Naive thymus-derived CD4-positive, alpha-beta T cell (primary cell): ENCODE results near the gene BRSK2. TPM values are rescaled to one million over a fixed set of nuclear protein-coding genes. Genes with fewer than 3 reads are reported as not detected.

ENCODE experiments used
- ATAC-seq: fragments of 150-1000 bp; cut with Tn5 transposase; 2 replicates; pipeline ENCODE4 v1.10.0; 2021; ENCODE audit warnings: mild to moderate bottlenecking, moderate library complexity
- CTCF ChIA-PET: fragments of 350-600 bp; sonication (Branson Sonifier 250); formaldehyde crosslinking; loops from one replicate; lab custom pipeline; 2021; ENCODE audit warnings: antibody characterized with exemption; lab: Charles Lee
- POLR2A ChIA-PET: fragments of 350-600 bp; sonication (Branson Sonifier 250); formaldehyde crosslinking; loops from one replicate; lab custom pipeline; 2021; ENCODE audit warnings: antibody characterized with exemption, inconsistent platforms; lab: Charles Lee
- DNase-seq, 9 donors: peaks; one replicate each; pipeline versions ENCODE4 v3.0.0 to v3.0.0-alpha.2; 2020 to 2022; ENCODE audit warnings: mixed read lengths in 1 of 9
- H3K27ac ChIP-seq: one replicate; pipeline ENCODE4 v1.7.0; 2013; ENCODE audit warnings: mild to moderate bottlenecking, low read depth, low read length, moderate library complexity
- H3K27me3 ChIP-seq, 2 donors: one replicate each; pipeline ENCODE4 v1.7.0; 2013; ENCODE audit warnings: low read length in 2 of 2, mild to moderate bottlenecking in 2 of 2, moderate library complexity in 2 of 2; ENCODE audit not compliant: control insufficient read depth in 2 of 2, insufficient read depth in 2 of 2
- H3K36me3 ChIP-seq, 3 experiments: 1 replicate in 2 of 3; 2 replicates in 1 of 3; pipeline ENCODE4 v1.7.0; 2013; ENCODE audit warnings: low read length in 3 of 3, mild to moderate bottlenecking in 3 of 3, moderate library complexity in 1 of 3; ENCODE audit not compliant: insufficient read depth in 3 of 3, control insufficient read depth in 2 of 3
- H3K4me1 ChIP-seq, 2 donors: one replicate each; pipeline ENCODE4 v1.7.0; 2013; ENCODE audit warnings: low read length in 2 of 2, mild to moderate bottlenecking in 2 of 2, moderate library complexity in 1 of 2; ENCODE audit not compliant: control insufficient read depth in 2 of 2, insufficient read depth in 2 of 2
- H3K4me3 ChIP-seq: 2 replicates; pipeline ENCODE4 v1.7.0; 2013; ENCODE audit warnings: mild to moderate bottlenecking, low read length
- H3K9me3 ChIP-seq, 3 experiments: 1 replicate in 2 of 3; 2 replicates in 1 of 3; pipeline ENCODE4 v1.7.0; 2013; ENCODE audit warnings: low read length in 3 of 3; ENCODE audit not compliant: control insufficient read depth in 2 of 3
- H3K27ac Mint-ChIP-seq, 9 donors: one replicate each; pipeline ENCODE4 v1.8.0; 2020 to 2022; ENCODE audit warnings: mixed read lengths in 9 of 9, mild to moderate bottlenecking in 8 of 9, moderate library complexity in 5 of 9, inconsistent platforms in 2 of 9
- H3K27me3 Mint-ChIP-seq, 5 donors: one replicate each; pipeline ENCODE4 v1.8.0; 2021 to 2022; ENCODE audit warnings: mixed read lengths in 5 of 5, mild to moderate bottlenecking in 1 of 5
- H3K36me3 Mint-ChIP-seq, 5 donors: one replicate each; pipeline ENCODE4 v1.8.0; 2020 to 2022; ENCODE audit warnings: mixed read lengths in 5 of 5, mild to moderate bottlenecking in 3 of 5, inconsistent platforms in 1 of 5
- H3K4me1 Mint-ChIP-seq, 7 donors: one replicate each; pipeline ENCODE4 v1.8.0; 2020 to 2022; ENCODE audit warnings: mixed read lengths in 7 of 7, mild to moderate bottlenecking in 3 of 7, inconsistent platforms in 1 of 7
- H3K4me3 Mint-ChIP-seq, 10 donors: one replicate each; pipeline ENCODE4 v1.8.0; 2020 to 2022; ENCODE audit warnings: mild to moderate bottlenecking in 10 of 10, mixed read lengths in 10 of 10, moderate library complexity in 6 of 10, inconsistent platforms in 2 of 10
- H3K9me3 Mint-ChIP-seq, 11 donors: one replicate each; pipeline ENCODE4 v1.8.0; 2020 to 2022; ENCODE audit warnings: mixed read lengths in 11 of 11, mild to moderate bottlenecking in 4 of 11, inconsistent platforms in 1 of 11, moderate library complexity in 1 of 11
- intact Hi-C, 2 donors: fragments of 100-400 bp; cut with micrococcal nuclease; formaldehyde crosslinking; loops; one replicate each; pipeline ENCODE4 v1.15.1; 2023
- polyA plus RNA-seq, 2 donors: library from polyadenylated mRNA; unstranded; fragments of 300-500 nt; fragmentation: Illumina TruSeq; gene quantifications; one replicate each; pipeline ENCODE4 v1.2.3, GENCODE V29; 2021
- total RNA-seq, 6 experiments: library from RNA in 5 of 6; stranded (reverse) in 5 of 6; gene quantifications; 1 replicate in 5 of 6; 2 replicates in 1 of 6; pipeline ENCODE4 v1.2.3 and lab custom pipeline; 2021 to 2026

BRSK2 gene
- total and polyA plus RNA-seq, 7 experiments from 2014 or later, result 0.27 to 0.51 (median 0.30) TPM; not detected in 4

- Mint-ChIP-seq H3K9me3 (no peaks in the 10 kb centered on the region), H3K4me3 (no peak overlapping the region), H3K36me3 (no peaks in the 10 kb centered on the region), H3K27me3 (peaks cover 0 to 6% (median 0%) of the 10 kb centered on the region in 5 donors), H3K27ac (no peak overlapping the region), H3K4me1 (no peaks in the 10 kb centered on the region)
- DNase-seq, result no peak
- H3K4me3 ChIP-seq, result no peak overlapping the region
- H3K27ac ChIP-seq, result no peak overlapping the region
- H3K9me3 ChIP-seq, result no peaks in the 10 kb centered on the region
- no peak for ATAC-seq
- intact Hi-C loops, result no loop called here
- ChIA-PET CTCF (no interaction called here), POLR2A (no interaction called here)
- H3K4me1 ChIP-seq, result no peaks in the 10 kb centered on the region
- H3K27me3 ChIP-seq, result no peaks in the 10 kb centered on the region
- no peaks in the 10 kb centered on the region for H3K36me3 ChIP-seq
Observed at GRCh38 chr11:1438967-1439330, 49.2 kb downstream of the BRSK2 start.

GRCh38 chr11:1439341-1439740, 49.6 kb downstream of the BRSK2 start:
- H3K36me3 Mint-ChIP-seq, result no peaks in the 10 kb centered on the region
- intact Hi-C loops, result no loop called here
- Histone ChIP-seq H3K4me3 (no peak overlapping the region), H3K27me3 (no peaks in the 10 kb centered on the region), H3K27ac (no peak overlapping the region), H3K36me3 (no peaks in the 10 kb centered on the region), H3K9me3 (no peaks in the 10 kb centered on the region), H3K4me1 (no peaks in the 10 kb centered on the region)
- H3K4me3 Mint-ChIP-seq, result no peak overlapping the region
- no peaks in the 10 kb centered on the region for H3K9me3 Mint-ChIP-seq
- ChIA-PET POLR2A (no interaction called here), CTCF (no interaction called here)
- peaks cover 0 to 6% (median 0%) of the 10 kb centered on the region in 5 donors for H3K27me3 Mint-ChIP-seq
- ATAC-seq (no peak), DNase-seq (no peak)
- H3K27ac Mint-ChIP-seq, result no peak overlapping the region
- no peaks in the 10 kb centered on the region for H3K4me1 Mint-ChIP-seq

DNA sequence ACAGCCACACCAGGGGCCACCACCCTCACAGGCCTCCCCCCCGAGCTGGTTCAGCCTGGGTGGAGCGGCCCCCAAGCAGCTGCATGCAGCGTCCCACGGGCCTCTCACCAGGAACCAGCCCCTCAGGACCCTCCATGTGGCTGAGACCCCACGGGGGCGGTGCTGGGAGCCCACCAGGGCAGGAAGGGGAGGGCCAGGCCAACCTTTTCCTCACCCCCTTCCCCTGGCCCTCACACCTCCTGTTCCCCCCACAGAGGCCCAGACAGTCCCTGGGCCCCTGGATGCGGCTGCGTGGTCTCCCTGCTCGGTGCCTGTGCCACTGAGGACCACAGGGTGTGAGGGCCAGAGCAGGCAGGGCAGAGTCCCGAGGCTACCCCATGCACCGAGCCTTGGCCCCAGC, 50.3 kb downstream of the BRSK2 start:
- Histone ChIP-seq H3K4me1 (no peaks in the 10 kb centered on the region), H3K27ac (no peak overlapping the region), H3K36me3 (no peaks in the 10 kb centered on the region), H3K4me3 (no peak overlapping the region), H3K9me3 (no peaks in the 10 kb centered on the region), H3K27me3 (no peaks in the 10 kb centered on the region)
- ChIA-PET CTCF (no interaction called here), POLR2A (no interaction called here)
- DNase-seq (no peak), ATAC-seq (no peak)
- Mint-ChIP-seq H3K36me3 (no peaks in the 10 kb centered on the region), H3K27ac (no peak overlapping the region), H3K9me3 (no peaks in the 10 kb centered on the region), H3K27me3 (peaks cover 0 to 6% (median 0%) of the 10 kb centered on the region in 5 donors), H3K4me3 (no peak overlapping the region), H3K4me1 (no peaks in the 10 kb centered on the region)
- intact Hi-C loops, result no loop called here

DNA sequence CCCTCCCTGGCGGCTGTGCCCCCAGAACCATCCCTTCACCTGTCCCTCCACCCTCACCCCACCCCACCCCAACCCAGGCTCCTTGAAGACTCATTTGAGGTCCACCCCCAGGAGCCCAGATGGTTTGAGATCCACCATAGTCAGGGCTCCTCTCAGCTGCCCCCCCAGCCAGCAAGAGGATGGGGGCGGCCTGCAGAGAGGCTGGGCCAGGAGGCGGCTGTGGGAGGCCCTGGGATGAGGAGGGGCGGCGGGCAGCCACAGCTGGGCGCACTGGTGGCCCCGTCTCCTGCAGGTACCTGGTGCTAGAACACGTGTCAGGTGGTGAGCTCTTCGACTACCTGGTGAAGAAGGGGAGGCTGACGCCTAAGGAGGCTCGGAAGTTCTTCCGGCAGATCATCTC, 50.8 kb downstream of the BRSK2 start:
- CTCF ChIA-PET, result no interaction called here
- no peak overlapping the region for H3K4me3 Mint-ChIP-seq
- no peaks in the 10 kb centered on the region for H3K9me3 ChIP-seq

DNA sequence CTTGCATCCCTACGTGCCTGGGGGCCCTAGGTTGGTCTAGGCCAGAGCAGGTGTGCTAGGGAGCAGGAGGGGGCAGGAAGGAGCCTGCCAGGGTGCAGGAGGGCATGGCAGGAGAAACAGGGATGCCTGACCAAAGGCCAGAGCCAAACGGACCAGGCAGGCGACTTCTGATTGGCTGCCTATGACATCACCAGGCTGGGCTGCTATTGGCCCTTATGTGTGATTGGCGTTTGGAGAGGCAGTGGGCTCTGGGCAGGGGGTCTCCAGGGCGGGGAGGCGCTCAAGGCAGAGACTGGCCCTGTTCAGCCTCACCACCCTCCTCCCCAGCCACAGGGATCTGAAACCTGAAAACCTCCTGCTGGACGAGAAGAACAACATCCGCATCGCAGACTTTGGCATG, 52.4 kb downstream of the BRSK2 start:
- POLR2A ChIA-PET, result no interaction called here
- H3K4me3 Mint-ChIP-seq, result no peak overlapping the region
- H3K27me3 Mint-ChIP-seq, result peaks cover 0 to 6% (median 0%) of the 10 kb centered on the region in 5 donors
- ATAC-seq (no peak), DNase-seq (no peak)
- H3K27ac Mint-ChIP-seq, result no peak overlapping the region
- CTCF ChIA-PET, result no interaction called here
- no peak overlapping the region for H3K27ac ChIP-seq
- no peaks in the 10 kb centered on the region for H3K9me3 ChIP-seq
- H3K36me3 Mint-ChIP-seq, result no peaks in the 10 kb centered on the region
- intact Hi-C loops, result no loop called here
- H3K9me3 Mint-ChIP-seq, result no peaks in the 10 kb centered on the region
- H3K36me3 ChIP-seq, result no peaks in the 10 kb centered on the region
- H3K4me1 ChIP-seq, result no peaks in the 10 kb centered on the region
- no peaks in the 10 kb centered on the region for H3K4me1 Mint-ChIP-seq
- no peak overlapping the region for H3K4me3 ChIP-seq
- no peaks in the 10 kb centered on the region for H3K27me3 ChIP-seq

More for the DNA sequence above, 50.8 kb downstream of the BRSK2 start:
- Histone ChIP-seq H3K36me3 (no peaks in the 10 kb centered on the region), H3K4me3 (no peak overlapping the region), H3K4me1 (no peaks in the 10 kb centered on the region), H3K27me3 (no peaks in the 10 kb centered on the region), H3K27ac (no peak overlapping the region)
- POLR2A ChIA-PET, result no interaction called here
- ATAC-seq, result no peak
- DNase-seq, result no peak
- no peaks in the 10 kb centered on the region for H3K4me1 Mint-ChIP-seq
- intact Hi-C loops, result no loop called here
- H3K27me3 Mint-ChIP-seq, result peaks cover 0 to 6% (median 0%) of the 10 kb centered on the region in 5 donors
- no peak overlapping the region for H3K27ac Mint-ChIP-seq
- H3K9me3 Mint-ChIP-seq, result no peaks in the 10 kb centered on the region
- H3K36me3 Mint-ChIP-seq, result no peaks in the 10 kb centered on the region

DNA sequence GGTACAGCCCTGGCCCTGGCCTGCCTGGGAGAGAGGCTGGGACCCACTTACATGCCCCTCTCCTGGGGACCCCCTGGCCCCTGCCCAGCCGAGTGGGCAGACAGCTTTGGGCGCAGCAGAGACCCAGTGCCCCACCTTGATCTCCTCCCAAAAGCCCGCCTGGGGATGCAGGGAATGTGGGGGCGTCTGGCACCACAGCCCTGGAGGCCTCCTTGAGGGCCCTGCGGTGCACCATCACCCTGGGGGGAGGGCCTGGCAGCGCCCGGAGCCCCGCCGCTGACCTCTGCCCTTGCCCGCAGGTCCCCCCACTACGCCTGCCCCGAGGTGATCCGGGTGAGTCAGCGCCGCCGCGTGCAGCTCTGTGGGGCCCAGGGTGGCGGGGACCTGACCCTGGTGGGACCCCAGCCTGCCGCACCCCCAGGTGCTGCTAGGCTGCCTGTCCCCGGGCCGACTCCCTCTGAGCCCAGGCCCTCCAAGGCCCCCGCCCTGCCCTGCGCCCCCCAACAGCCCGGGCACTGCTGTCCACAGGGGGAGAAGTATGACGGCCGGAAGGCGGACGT, 53.2 kb downstream of the BRSK2 start:
- Mint-ChIP-seq H3K4me3 (no peak overlapping the region), H3K9me3 (no peaks in the 10 kb centered on the region), H3K27me3 (peaks cover 0 to 6% (median 0%) of the 10 kb centered on the region in 5 donors), H3K4me1 (no peaks in the 10 kb centered on the region), H3K36me3 (no peaks in the 10 kb centered on the region), H3K27ac (no peak overlapping the region)
- ATAC-seq (no peak), DNase-seq (no peak)
- intact Hi-C loops, result no loop called here
- Histone ChIP-seq H3K4me1 (no peaks in the 10 kb centered on the region), H3K27ac (no peak overlapping the region), H3K36me3 (no peaks in the 10 kb centered on the region), H3K27me3 (no peaks in the 10 kb centered on the region), H3K4me3 (no peak overlapping the region), H3K9me3 (no peaks in the 10 kb centered on the region)
- POLR2A ChIA-PET, result no interaction called here
- CTCF ChIA-PET, result no interaction called here

- Mint-ChIP-seq H3K9me3 (no peaks in the 10 kb centered on the region), H3K4me1 (no peaks in the 10 kb centered on the region), H3K4me3 (no peak overlapping the region), H3K27ac (no peak overlapping the region), H3K27me3 (peaks cover 0 to 6% (median 0%) of the 10 kb centered on the region in 5 donors), H3K36me3 (no peaks in the 10 kb centered on the region)
- ATAC-seq (no peak), DNase-seq (no peak)
- no peaks in the 10 kb centered on the region for H3K4me1 ChIP-seq
- H3K27me3 ChIP-seq, result no peaks in the 10 kb centered on the region
- H3K9me3 ChIP-seq, result no peaks in the 10 kb centered on the region
- H3K36me3 ChIP-seq, result no peaks in the 10 kb centered on the region
- H3K27ac ChIP-seq, result no peak overlapping the region
- POLR2A ChIA-PET, result no interaction called here
- CTCF ChIA-PET, result no interaction called here
- intact Hi-C loops, result no loop called here
- no peak overlapping the region for H3K4me3 ChIP-seq
Observed at GRCh38 chr11:1443737-1444136, 54.0 kb downstream of the BRSK2 start.
